SK-N-SH (cell line): ENCODE results near the gene TGFA. TPM values are rescaled to one million over a fixed set of nuclear protein-coding genes. Genes with fewer than 3 reads are reported as not detected.

Source experiments
- CTCF ChIA-PET: fragments of 300-600, 350-600 bp; formaldehyde crosslinking; extraction: SDS; loops from one replicate; lab custom pipeline; 2021; lab: Yijun Ruan, JAX
- POLR2A ChIA-PET: fragments of 350-600 bp; sonication (Branson Sonifier 250); formaldehyde crosslinking; extraction: SDS; loops from one replicate; lab custom pipeline; 2020; ENCODE audit warnings: antibody characterized with exemption, inconsistent platforms; lab: Yijun Ruan, JAX
- DNase-seq: peaks from one replicate; pipeline ENCODE4 v3.0.0; 2012
- H2AFZ ChIP-seq: fragments of 200-600 bp; sonication (generic); 2 replicates; pipeline ENCODE4 v1.8.1; 2016; ENCODE audit warnings: antibody characterized with exemption, mild to moderate bottlenecking, low read depth
- H3F3A ChIP-seq: fragments of 200-600 bp; sonication (generic); replicated peaks from 2 replicates; pipeline ENCODE3; 2016; ENCODE audit warnings: antibody characterized with exemption, mild to moderate bottlenecking; ENCODE audit not compliant: insufficient read depth
- H3K27ac ChIP-seq, 2 experiments: fragments of 200-500 bp in 1 of 2; fragments of 200-600 bp in 1 of 2; sonication (Bioruptor generic) in 1 of 2; sonication (generic), shearing (Covaris generic) in 1 of 2; 2 replicates each; pipeline versions ENCODE4 v1.5.1 to v1.6.1; 2014 to 2016; ENCODE audit warnings: low read depth in 2 of 2, inconsistent platforms in 1 of 2, low read length in 1 of 2, mild to moderate bottlenecking in 1 of 2, mixed read lengths in 1 of 2
- H3K27me3 ChIP-seq: fragments of 200-600 bp; sonication (generic), shearing (Covaris generic); 2 replicates; pipeline ENCODE4 v1.6.1; 2016; ENCODE audit warnings: mixed run types; ENCODE audit not compliant: insufficient read depth
- H3K36me3 ChIP-seq, 2 experiments: fragments of 200-500 bp in 1 of 2; fragments of 200-600 bp in 1 of 2; sonication (Bioruptor generic) in 1 of 2; sonication (generic) in 1 of 2; replicated peaks in 1 of 2; 2 replicates each; pipeline versions ENCODE3 to v1.5.1; 2014 to 2016; ENCODE audit warnings: low read length in 1 of 2, mild to moderate bottlenecking in 1 of 2; ENCODE audit not compliant: insufficient read depth in 2 of 2, control insufficient read depth in 1 of 2
- H3K4me1 ChIP-seq, 2 experiments: fragments of 200-500 bp in 1 of 2; fragments of 200-600 bp in 1 of 2; sonication (Bioruptor generic) in 1 of 2; sonication (generic), shearing (Covaris generic) in 1 of 2; 2 replicates each; pipeline versions ENCODE4 v1.5.1 to v1.6.1; 2014 to 2016; ENCODE audit warnings: low read depth in 1 of 2, low read length in 1 of 2, mixed run types in 1 of 2; ENCODE audit not compliant: insufficient read depth in 2 of 2, control insufficient read depth in 1 of 2
- H3K4me2 ChIP-seq: fragments of 200-600 bp; sonication (generic), shearing (Covaris generic); 2 replicates; pipeline ENCODE4 v1.6.1; 2017; ENCODE audit warnings: mixed run types
- H3K4me3 ChIP-seq, 2 experiments: fragments of 200-500 bp in 1 of 2; fragments of 200-600 bp in 1 of 2; sonication (Bioruptor generic) in 1 of 2; sonication (generic), shearing (Covaris generic) in 1 of 2; 2 replicates each; pipeline versions ENCODE4 v1.5.1 to v1.8.1; 2014 to 2016; ENCODE audit warnings: low read depth in 2 of 2, inconsistent platforms in 1 of 2, low read length in 1 of 2, mild to moderate bottlenecking in 1 of 2, mixed read lengths in 1 of 2, moderate library complexity in 1 of 2
- H3K79me2 ChIP-seq: fragments of 200-600 bp; sonication (generic); 2 replicates; pipeline ENCODE4 v1.8.1; 2017; ENCODE audit warnings: mild to moderate bottlenecking; ENCODE audit not compliant: insufficient read depth
- H3K9ac ChIP-seq: fragments of 200-600 bp; sonication (generic); 2 replicates; pipeline ENCODE4 v1.6.1; 2017; ENCODE audit warnings: mixed run types
- H3K9me2 ChIP-seq: fragments of 200-600 bp; sonication (generic); 2 replicates; pipeline ENCODE4 v1.6.1; 2017; ENCODE audit warnings: mixed run types
- H3K9me3 ChIP-seq: fragments of 200-600 bp; sonication (generic); 2 replicates; pipeline ENCODE4 v1.6.1; 2017; ENCODE audit warnings: mixed run types, mild to moderate bottlenecking, moderate library complexity
- H4K20me1 ChIP-seq: fragments of 200-600 bp; sonication (generic); 2 replicates; pipeline ENCODE4 v1.6.1; 2017; ENCODE audit warnings: mild to moderate bottlenecking, mixed run types; ENCODE audit not compliant: insufficient read depth
- CHD2 ChIP-seq: fragments of 150-350 bp; IDR thresholded peaks from 2 replicates; pipeline ENCODE4 v1.6.1; 2018; ENCODE audit warnings: low read length; ENCODE audit not compliant: partially characterized antibody
- FOXJ3 ChIP-seq: sonication (generic); formaldehyde crosslinking; IDR thresholded peaks from 2 replicates; pipeline ENCODE4 v1.5.1; 2020; ENCODE audit warnings: mild to moderate bottlenecking, missing genetic modification reagents
- GABPA ChIP-seq: IDR thresholded peaks from 2 replicates; pipeline ENCODE4 v1.4.0; 2012; ENCODE audit warnings: low read depth, mild to moderate bottlenecking
- MEF2A ChIP-seq: IDR thresholded peaks from 2 replicates; pipeline ENCODE4 v1.4.0; 2012; ENCODE audit warnings: low read depth, borderline replicate concordance
- POLR2AphosphoS5 ChIP-seq: IDR thresholded peaks from 2 replicates; pipeline ENCODE4 v1.6.1; 2012; ENCODE audit warnings: low read depth, low read length
- SIN3A ChIP-seq: IDR thresholded peaks from 2 replicates; pipeline ENCODE4 v1.6.1; 2012; ENCODE audit warnings: low read depth, mild to moderate bottlenecking, low read length, moderate library complexity, borderline replicate concordance
- SMC3 ChIP-seq: IDR thresholded peaks from 2 replicates; pipeline ENCODE4 v1.6.1; 2012; ENCODE audit warnings: low read depth, low read length, improper control_type of control experiment
- TAF1 ChIP-seq: IDR thresholded peaks from 2 replicates; pipeline ENCODE4 v1.6.1; 2012; ENCODE audit warnings: low read depth, mild to moderate bottlenecking, low read length, moderate library complexity, borderline replicate concordance
- YY1 ChIP-seq: IDR thresholded peaks from 2 replicates; pipeline ENCODE4 v1.4.0; 2012; ENCODE audit warnings: low read depth, mild to moderate bottlenecking
- WGBS: methylation state at CpG from one replicate; pipeline ENCODE4 v1.1.6; 2017; ENCODE audit warnings: low lambda C conversion rate; 5-methylcytosine and 5-hydroxymethylcytosine counted together
- polyA plus RNA-seq, 3 experiments: library from polyadenylated mRNA; depleted of rRNA; stranded (reverse); fragments of >200 nt; gene quantifications; 2 replicates each; pipeline ENCODE4 v1.2.3, GENCODE V29; 2012

Gene TGFA
- polyA plus RNA-seq, 1 of the 3 experiments (the other 2 are of a cell fraction) = not detected

- TF ChIP-seq FOXJ3 = no peak
- no peak for TF ChIP-seq POLR2AphosphoS5
- no peak for TF ChIP-seq MEF2A
- TF ChIP-seq YY1 = no peak
- TF ChIP-seq CHD2 = no peak
- no peak for TF ChIP-seq TAF1
- no peak for TF ChIP-seq SMC3
Observed at GRCh38 chr2:70431716-70432347, 121.8 kb downstream of the TGFA start (continued).

- no peaks in the 10 kb centered on the region for H3K79me2 ChIP-seq
- DNase-seq = no peak
- no peaks in the 10 kb centered on the region for H3K9me2 ChIP-seq
- H3F3A ChIP-seq = no peaks in the 10 kb centered on the region
- POLR2A ChIA-PET = no interaction called here
- H4K20me1 ChIP-seq = no peaks in the 10 kb centered on the region
- CTCF ChIA-PET = interaction anchor here (0.7 to 1.6 kb wide), 2 partner anchors 172 to 191 kb away, joined by 3 read pairs; no protein-coding TSS in a partner anchor
- TF ChIP-seq SIN3A = no peak
- no peak for TF ChIP-seq GABPA
- TF ChIP-seq SMC3 = no peak
- TF ChIP-seq POLR2AphosphoS5 = no peak
- no peak for TF ChIP-seq FOXJ3
- H2AFZ ChIP-seq = no peak overlapping the region
- H3K27ac ChIP-seq = no peak overlapping the region
- H3K27me3 ChIP-seq = no peaks in the 10 kb centered on the region; the same call in 1 of the 2 replicates
- no peaks in the 10 kb centered on the region for H3K4me1 ChIP-seq
- no peak overlapping the region for H3K9ac ChIP-seq
- H3K4me2 ChIP-seq = no peak overlapping the region
- 72% methylated on average over 2 of the region's 2 CpGs for WGBS
- no peaks in the 10 kb centered on the region for H3K36me3 ChIP-seq
- H3K4me3 ChIP-seq = no peak overlapping the region
- no peaks in the 10 kb centered on the region for H3K9me3 ChIP-seq
Observed at GRCh38 chr2:70426341-70426740, 127.3 kb downstream of the TGFA start.

GRCh38 chr2:70425682-70426301, 127.8 kb downstream of the TGFA start:
- WGBS = 43% methylated on average over 6 of the region's 7 CpGs
- ChIA-PET POLR2A (no interaction called here), CTCF (interaction anchor here (0.9 to 1.6 kb wide), 2 partner anchors 182 to 192 kb away, joined by 3 read pairs; no protein-coding TSS in a partner anchor)
- no peaks in the 10 kb centered on the region for H4K20me1 ChIP-seq
- H3K36me3 ChIP-seq = no peaks in the 10 kb centered on the region
- DNase-seq = no peak
- H2AFZ ChIP-seq = no peak overlapping the region
- no peaks in the 10 kb centered on the region for H3K9me2 ChIP-seq
- no peak overlapping the region for H3K27ac ChIP-seq
- H3K4me2 ChIP-seq = no peak overlapping the region
- no peak overlapping the region for H3K9ac ChIP-seq
- H3K27me3 ChIP-seq = no peaks in the 10 kb centered on the region; the same call in 1 of the 2 replicates
- no peaks in the 10 kb centered on the region for H3K79me2 ChIP-seq
- H3K4me3 ChIP-seq = no peak overlapping the region
- no peaks in the 10 kb centered on the region for H3K4me1 ChIP-seq
- no peak for TF ChIP-seq TAF1
- TF ChIP-seq, all 33 proteins: peak for 0
- no peaks in the 10 kb centered on the region for H3F3A ChIP-seq
- H3K9me3 ChIP-seq = no peaks in the 10 kb centered on the region
